NCI-H524 (cell line): ENCODE results near the gene FRYL.
A peak's percentile ranks its signal among the peaks of the same experiment; 100 is the strongest.

ENCODE experiments used
- DNase-seq, 2 experiments: peaks; one replicate each; lab custom pipeline; 2025; lab: John Stamatoyannopoulos, UW

The FRYL gene

GRCh38 chr4:48557478-48557877 lies 222.6 kb downstream of the FRYL start:
- peak in 1 of 2 experiments; percentile 12 for DNase-seq

GRCh38 chr4:48556268-48556667 lies 223.8 kb downstream of the FRYL start:
- no peak for DNase-seq

GRCh38 chr4:48554606-48555005 lies 225.5 kb downstream of the FRYL start:
- no peak for DNase-seq

- no peak for DNase-seq
These were observed 226.4 kb downstream of the FRYL start for GRCh38 chr4:48553720-48554119.

GRCh38 chr4:48546336-48546735 lies 233.7 kb downstream of the FRYL start:
- peak; percentile 28 to 43 for DNase-seq

- DNase-seq, result no peak
These were observed 236.3 kb downstream of the FRYL start for GRCh38 chr4:48543796-48544195.

GRCh38 chr4:48542888-48543287 lies 237.2 kb downstream of the FRYL start:
- DNase-seq, result no peak

- DNase-seq, result no peak
These were observed 240.5 kb downstream of the FRYL start for GRCh38 chr4:48539597-48539996.

- DNase-seq, result no peak
These were observed 241.7 kb downstream of the FRYL start for GRCh38 chr4:48538358-48538757.

GRCh38 chr4:48526406-48526805 lies 253.7 kb downstream of the FRYL start:
- no peak for DNase-seq

- no peak for DNase-seq
These were observed 261.9 kb downstream of the FRYL start for GRCh38 chr4:48518143-48518542.

GRCh38 chr4:48509543-48509942 lies 270.5 kb downstream of the FRYL start:
- DNase-seq, result no peak

- DNase-seq, result no peak
These were observed 273.4 kb downstream of the FRYL start for GRCh38 chr4:48506716-48507115.

GRCh38 chr4:48504352-48504751 lies 275.7 kb downstream of the FRYL start:
- no peak for DNase-seq

- no peak for DNase-seq
These were observed 276.1 kb downstream of the FRYL start for GRCh38 chr4:48504026-48504330.

- no peak for DNase-seq
These were observed 276.6 kb downstream of the FRYL start for GRCh38 chr4:48503233-48504025.

GRCh38 chr4:48499551-48500066 lies 280.5 kb downstream of the FRYL start:
- DNase-seq, result no peak

GRCh38 chr4:48498895-48499294 lies 281.2 kb downstream of the FRYL start:
- DNase-seq, result no peak

GRCh38 chr4:48495941-48496340 lies 284.1 kb downstream of the FRYL start:
- DNase-seq, result no peak

GRCh38 chr4:48493452-48494100 lies 286.5 kb downstream of the FRYL start:
- DNase-seq, result no peak

- no peak for DNase-seq
These were observed 288.4 kb downstream of the FRYL start for GRCh38 chr4:48491514-48492176.

GRCh38 chr4:48490680-48491513 lies 289.2 kb downstream of the FRYL start:
- no peak for DNase-seq
